Stimulated activated CD4-positive, alpha-beta T cell treated with anti-CD3 and anti-CD28 coated beads, Interleukin-1b, Interleukin-23, amount 100 ng/mL, for 4 hours (primary cell): ENCODE data around the gene MAP3K2.
A peak's percentile ranks its signal among the peaks of the same experiment; 100 is the strongest.

Source experiments
- DNase-seq, 2 donors: peaks; one replicate each; pipeline ENCODE4 v3.0.0-alpha.2; 2020; ENCODE audit warnings: low read depth in 2 of 2

Gene MAP3K2

GRCh38 chr2:127348426-127349000 lies 39.3 kb downstream of the MAP3K2 start:
- DNase-seq: no peak

GRCh38 chr2:127347734-127348392 lies 39.9 kb downstream of the MAP3K2 start:
- no peak for DNase-seq

DNA sequence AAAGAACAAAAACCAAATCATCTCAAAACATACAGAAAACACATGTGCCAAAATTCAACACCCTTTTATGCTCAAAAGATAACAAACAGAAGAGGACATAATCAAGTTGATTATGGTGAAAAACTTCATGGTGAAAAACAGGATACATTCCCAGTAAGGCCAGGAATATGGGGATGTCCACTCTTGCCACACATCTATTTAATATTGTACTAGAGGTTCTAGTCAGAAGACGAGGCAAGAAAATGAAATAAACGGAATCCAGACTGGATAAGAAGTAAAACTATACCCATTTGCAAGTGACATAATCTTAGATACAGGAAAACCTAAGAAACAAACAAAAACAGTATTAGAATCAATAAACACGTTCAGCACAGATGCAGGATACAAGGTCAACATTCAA lies 40.8 kb downstream of the MAP3K2 start:
- DNase-seq: no peak

GRCh38 chr2:127343277-127343676 lies 44.5 kb downstream of the MAP3K2 start:
- no peak for DNase-seq

DNA sequence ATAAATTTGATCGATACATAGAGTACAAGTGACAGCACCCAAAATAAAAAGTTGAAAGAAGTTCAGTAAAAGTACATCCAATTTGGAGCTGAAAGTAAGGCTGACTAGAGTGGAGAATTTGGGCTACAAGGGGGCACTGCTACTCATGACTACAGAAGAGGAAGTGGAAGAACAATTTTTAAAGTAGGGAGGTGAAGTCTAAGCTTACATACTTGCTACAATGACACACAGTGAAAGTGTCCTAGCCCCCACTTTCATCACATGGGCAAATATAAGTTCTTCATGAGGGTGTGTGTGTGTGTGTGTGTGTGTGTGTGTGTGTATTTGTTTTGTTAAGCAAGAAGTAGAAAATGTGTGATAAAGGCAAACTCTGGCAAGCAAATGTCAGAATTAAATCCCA lies 45.7 kb downstream of the MAP3K2 start:
- no peak for DNase-seq

- DNase-seq: no peak
These were observed 55.4 kb downstream of the MAP3K2 start for GRCh38 chr2:127332335-127332734.

DNA sequence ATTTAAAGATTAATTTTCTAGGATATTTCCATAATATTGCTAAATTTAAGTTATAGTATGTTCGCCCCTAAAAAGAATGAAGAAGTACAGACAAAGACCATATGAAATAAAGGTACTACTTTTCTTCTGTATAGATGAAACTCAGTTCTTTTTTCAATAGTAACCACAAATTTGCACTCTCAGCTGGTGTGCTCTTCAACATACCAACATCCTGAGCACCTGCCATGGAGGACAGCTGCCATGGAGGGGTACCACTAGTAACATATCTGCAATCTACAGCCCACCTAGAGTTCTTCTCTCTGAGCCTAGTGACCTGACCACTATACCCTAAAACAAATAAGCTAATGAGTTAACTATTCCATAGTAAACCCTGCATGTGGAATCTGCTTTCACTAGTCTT lies 57.0 kb downstream of the MAP3K2 start:
- no peak for DNase-seq

- no peak for DNase-seq
These were observed 61.4 kb downstream of the MAP3K2 start for GRCh38 chr2:127326289-127326945.

GRCh38 chr2:127324635-127325034 lies 63.1 kb downstream of the MAP3K2 start:
- peak in 1 of 2 donors; percentile 1 for DNase-seq

GRCh38 chr2:127321303-127321702 lies 66.5 kb downstream of the MAP3K2 start:
- no peak for DNase-seq

DNA sequence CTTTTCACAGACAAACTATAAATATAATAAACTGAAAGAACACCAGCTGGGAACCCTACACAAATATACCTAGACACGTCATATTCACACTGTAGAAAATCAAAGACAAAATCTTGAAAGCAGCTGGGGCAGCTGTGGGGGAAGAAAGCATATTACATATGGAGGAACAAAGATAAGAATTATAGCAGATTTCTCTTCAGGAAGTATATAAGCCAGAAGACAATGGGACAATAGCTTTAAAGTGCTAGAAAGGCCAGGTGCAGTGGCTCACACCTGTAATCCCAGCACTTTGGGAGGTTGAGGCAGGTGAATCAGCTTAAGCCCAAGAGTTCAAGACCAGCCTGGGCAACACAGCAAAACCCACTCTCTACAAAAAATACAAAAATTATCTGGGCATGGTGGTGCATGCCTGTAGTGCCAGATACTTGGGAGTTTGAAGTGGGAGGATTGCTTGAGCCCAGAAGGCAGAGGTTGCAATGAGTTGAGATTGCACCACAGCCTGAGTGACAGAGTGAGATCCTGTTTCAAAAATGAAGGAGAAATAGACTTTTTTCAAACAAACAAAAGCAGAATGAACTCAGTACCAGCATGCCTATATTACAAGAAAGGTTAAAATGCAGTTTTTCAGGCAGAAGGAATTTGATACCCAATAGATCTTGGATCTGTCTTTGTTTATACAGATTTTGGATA lies 67.0 kb downstream of the MAP3K2 start:
- no peak for DNase-seq

DNA sequence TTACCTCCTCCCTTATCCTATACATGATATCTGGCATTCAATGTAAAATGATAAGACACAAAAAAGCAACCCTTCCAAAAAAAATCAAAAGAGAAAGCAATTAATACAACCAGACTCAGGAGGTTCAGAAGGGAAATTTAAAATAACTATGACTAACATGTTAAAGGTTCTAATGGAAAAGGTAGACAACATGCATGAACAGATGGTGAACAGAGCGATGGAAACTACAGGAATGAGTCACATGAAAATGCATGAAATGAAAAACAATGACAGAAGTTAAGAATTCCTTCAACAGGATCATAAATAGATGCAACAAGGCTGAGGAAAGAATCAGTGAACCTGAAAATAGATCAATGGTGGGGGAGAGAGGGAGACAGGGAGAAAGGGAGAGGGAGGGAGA lies 67.7 kb downstream of the MAP3K2 start:
- no peak for DNase-seq

DNA sequence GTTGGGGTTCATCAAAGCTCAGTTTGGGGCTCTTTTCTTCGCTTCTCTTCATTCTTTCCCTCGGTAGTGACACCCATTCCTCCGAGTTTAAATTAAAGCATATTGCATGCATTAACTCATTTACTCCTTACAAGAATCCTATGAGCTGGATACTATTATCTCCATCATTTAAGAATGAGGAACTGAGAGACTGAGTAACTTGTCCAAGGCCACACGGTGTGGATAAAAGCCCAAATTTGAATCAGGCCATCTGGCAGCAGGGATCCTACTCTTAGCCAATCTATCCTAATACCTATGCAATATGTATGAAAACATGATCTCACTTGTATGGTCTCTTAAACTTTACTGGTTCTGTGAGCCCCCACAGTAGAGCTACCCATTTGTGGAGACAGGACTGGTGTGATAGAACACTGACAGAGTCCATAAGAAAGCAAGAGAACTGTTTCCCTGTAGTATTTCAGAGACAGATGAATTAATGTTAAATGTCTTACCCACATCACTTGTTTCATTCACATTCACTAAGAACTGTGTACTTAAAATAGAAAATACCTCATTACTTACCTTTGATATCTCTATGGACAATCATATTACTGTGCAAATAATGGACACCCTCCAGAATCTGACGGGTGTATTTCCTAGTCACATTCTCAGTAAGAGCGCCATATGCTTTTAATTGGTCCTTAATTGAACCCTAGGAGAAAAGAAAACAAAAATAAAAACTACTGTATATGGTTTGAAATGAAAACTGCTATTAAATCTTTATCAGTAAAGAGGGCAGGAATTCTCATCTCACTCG lies 73.4 kb downstream of the MAP3K2 start:
- no peak for DNase-seq

- DNase-seq: no peak
These were observed 74.4 kb downstream of the MAP3K2 start for GRCh38 chr2:127313406-127313805.

- no peak for DNase-seq
These were observed 76.8 kb downstream of the MAP3K2 start for GRCh38 chr2:127310980-127311379.

GRCh38 chr2:127309468-127309867 lies 78.3 kb downstream of the MAP3K2 start:
- DNase-seq: no peak

DNA sequence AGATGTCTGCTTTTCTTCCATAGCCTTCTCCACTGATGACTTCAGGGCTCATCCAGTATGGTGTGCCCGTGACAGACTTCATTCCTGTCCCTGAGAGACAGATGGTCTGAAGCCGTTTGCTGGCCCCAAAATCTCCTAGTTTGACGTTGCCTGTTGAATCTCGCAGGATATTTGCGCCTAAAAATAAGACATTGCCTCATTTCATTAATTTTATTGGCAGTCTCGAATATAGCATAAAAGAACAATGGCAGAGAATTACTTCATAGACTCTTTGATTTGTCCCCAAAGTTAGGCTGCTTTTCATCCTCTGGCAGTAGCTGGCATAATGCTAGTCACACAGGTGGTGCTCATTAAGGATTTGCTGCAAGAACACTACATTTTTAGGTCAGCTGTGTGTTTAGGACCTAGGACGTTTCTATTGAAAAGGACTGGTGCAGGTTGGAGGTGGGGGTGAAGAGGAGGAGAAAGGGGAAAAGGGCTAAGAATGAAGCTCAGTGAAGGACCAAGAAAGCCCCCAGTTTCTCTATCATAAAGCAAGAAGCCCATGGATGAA lies 79.1 kb downstream of the MAP3K2 start:
- DNase-seq: no peak

DNA sequence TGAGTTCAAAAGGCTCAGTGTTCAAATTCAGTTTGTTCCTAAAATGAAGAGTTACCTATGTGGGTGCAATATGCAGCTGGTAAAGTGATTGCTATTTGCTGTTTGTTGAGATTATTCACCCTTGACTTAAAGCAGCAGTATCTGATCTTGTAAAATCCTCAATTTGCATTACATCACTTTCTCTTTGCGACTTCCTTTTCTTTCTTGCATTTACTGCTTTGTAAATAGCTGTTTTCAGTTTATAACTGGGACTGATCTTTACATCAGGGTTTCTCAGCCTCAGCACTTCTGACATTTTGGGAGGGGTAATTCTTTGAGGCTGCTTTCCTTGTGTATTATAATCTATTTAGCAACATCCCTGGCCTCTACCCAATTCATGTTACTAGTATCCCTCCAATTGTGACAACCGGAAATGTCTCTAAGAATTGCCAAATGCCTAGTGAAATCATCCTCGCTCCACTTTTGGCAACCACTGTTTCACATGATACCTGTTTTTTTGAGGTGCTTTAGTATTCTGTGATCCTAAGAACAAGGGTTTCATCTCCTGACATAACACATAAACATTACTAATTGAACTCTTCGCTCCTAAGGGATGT lies 81.7 kb downstream of the MAP3K2 start:
- DNase-seq: no peak

- DNase-seq: no peak
These were observed 85.6 kb downstream of the MAP3K2 start for GRCh38 chr2:127302168-127302567.

- DNase-seq: peak; percentile 69 to 80
These were observed 93.8 kb downstream of the MAP3K2 start, which contains the start of gene ERCC3 for GRCh38 chr2:127293748-127294562. ERCC3 (minus strand) TSS chr2:127294144; CDS start chr2:127294081, 63 bp downstream.
